ENCODE data around the gene MEIS3. TPM values are rescaled to one million over a fixed set of nuclear protein-coding genes. Genes with fewer than 3 reads are reported as not detected.

The MEIS3 gene
- 4.0 TPM in 1 of 2 replicates, not detected in the other for total RNA-seq

DNA sequence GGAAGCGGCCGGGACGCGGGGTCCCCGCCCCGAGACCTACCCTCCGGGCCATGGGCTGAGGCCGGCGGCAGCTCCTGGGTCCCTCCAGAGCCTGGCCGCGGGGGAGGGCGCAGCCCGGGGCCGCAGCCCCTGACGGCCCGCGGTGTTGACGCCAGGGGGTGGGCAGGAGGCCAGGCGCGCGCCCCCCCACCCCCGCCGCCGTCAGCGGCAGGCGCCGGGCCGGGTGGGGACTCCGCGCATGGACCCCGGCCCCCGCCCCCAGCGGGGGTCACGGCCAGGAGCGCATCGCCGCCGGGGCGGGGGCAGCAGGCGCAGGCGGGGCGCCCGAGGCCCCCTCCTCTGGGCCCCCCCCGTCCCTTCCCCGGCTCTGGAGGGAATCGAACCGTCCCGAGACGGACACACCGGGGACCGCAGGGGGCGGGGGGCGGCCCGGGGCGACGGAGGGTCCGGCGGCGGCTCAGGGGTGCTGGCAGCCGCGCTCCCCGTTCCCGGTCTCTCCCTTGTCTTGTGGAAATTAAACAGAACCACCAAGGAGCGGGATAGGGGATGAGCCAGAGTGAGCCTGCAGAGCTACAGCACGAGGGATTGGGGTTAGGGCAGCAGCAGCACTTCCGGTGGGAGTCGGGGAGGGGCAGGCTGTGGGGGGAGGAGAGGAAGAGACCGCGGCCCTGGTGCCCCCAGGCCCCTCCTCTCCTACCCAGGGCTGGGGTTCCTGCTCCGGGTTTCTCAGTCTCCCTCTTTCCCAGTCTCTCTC lies at the start of gene MEIS3:
Gene MEIS3 (minus strand): TSS at position 498 of the 754 bp plus-strand sequence. CDS start 446 bp downstream, at position 52.

Other genes with a start within 250 kb of the MEIS3 start
- 14.2 and 21.8 TPM in 2 replicates for gene BBC3, start 188.3 kb downstream of the MEIS3 start, total RNA-seq
- gene CCDC9, start 163.0 kb downstream of the MEIS3 start, total RNA-seq = 5.0 and 5.6 TPM in 2 replicates
- 0.81 and 1.0 TPM in 2 replicates for gene INAFM1, start 144.6 kb downstream of the MEIS3 start, total RNA-seq
- gene C5AR1, start 109.7 kb downstream of the MEIS3 start, total RNA-seq = not detected in 2 replicates
- gene C5AR2, start 87.4 kb downstream of the MEIS3 start, total RNA-seq = 0.09 and 0.28 TPM in 2 replicates
- 8.2 and 8.9 TPM in 2 replicates for gene DHX34, start 70.2 kb downstream of the MEIS3 start, total RNA-seq
- gene SLC8A2, start 52.4 kb upstream of the MEIS3 start, total RNA-seq = under 0.01 TPM in 1 of 2 replicates, not detected in the other
- 4.2 and 5.5 TPM in 2 replicates for gene KPTN, start 64.7 kb upstream of the MEIS3 start, total RNA-seq
- 48.9 and 56.0 TPM in 2 replicates for gene NAPA, start 95.5 kb upstream of the MEIS3 start, total RNA-seq
- gene ZNF541, start 153.6 kb upstream of the MEIS3 start, total RNA-seq = under 0.01 and 0.27 TPM in 2 replicates
- 2.5 and 2.7 TPM in 2 replicates for gene BICRA, start 189.6 kb upstream of the MEIS3 start, total RNA-seq